CD4-positive, alpha-beta T cell treated with Interleukin-2 at 100 ng/mL for 4 hours (primary cell): ENCODE data around the gene SPATA9.
"Not testable (repeated sequence)": the region's sequence is repeated elsewhere in the genome, so short reads cannot be mapped to it uniquely, and the experiment has no call there.

ENCODE experiments used
- DNase-seq: peaks from one replicate; pipeline ENCODE4 v3.0.0-alpha.2; 2020; ENCODE audit warnings: low spot score

SPATA9 gene

GRCh38 chr5:95644351-95645042 lies 38.3 kb downstream of the SPATA9 start:
- peak; percentile 73 for DNase-seq

DNA sequence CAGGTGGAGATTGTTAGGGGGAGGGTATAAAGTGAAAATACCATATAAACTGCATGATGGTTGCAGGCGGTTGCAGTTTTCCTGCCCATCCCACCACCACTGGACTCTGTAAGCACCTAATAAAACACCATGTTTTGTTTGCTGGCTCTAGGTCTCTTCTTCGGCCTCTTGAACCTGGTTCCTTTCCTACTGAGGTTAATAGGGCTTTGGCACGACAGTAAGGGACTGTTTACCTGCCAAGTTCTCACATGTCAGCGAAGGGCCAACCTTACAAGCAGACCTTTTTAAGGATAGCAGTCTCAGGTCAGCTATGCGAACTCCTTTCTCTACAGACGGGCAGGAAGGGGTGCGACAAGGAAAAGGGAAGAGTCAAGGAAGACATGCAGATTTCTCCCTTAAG lies 39.6 kb downstream of the SPATA9 start:
- no peak for DNase-seq

DNA sequence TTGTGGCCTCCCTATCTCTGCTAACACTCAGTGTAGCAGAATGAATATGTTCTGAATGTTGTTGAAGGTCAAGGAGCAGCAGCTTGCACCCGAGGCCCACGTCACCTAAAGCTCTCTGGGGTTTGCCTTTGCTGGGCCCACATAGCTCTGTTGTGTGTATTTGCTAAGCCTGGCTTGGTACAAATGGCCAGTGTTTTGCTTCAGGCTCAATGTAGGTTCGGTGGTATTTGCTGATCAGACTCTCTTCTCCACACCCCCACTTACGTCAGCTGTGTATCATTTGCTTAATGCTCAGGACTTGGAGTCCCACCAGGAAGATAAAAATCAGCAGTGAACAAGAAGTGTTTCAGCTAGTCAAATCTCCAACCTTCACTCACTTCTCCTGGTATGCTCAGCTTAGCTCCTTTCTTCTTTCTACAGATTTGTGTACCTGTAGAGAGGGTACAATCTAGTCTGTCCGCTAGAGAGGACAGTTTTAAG lies 41.0 kb downstream of the SPATA9 start:
- DNase-seq: no peak

DNA sequence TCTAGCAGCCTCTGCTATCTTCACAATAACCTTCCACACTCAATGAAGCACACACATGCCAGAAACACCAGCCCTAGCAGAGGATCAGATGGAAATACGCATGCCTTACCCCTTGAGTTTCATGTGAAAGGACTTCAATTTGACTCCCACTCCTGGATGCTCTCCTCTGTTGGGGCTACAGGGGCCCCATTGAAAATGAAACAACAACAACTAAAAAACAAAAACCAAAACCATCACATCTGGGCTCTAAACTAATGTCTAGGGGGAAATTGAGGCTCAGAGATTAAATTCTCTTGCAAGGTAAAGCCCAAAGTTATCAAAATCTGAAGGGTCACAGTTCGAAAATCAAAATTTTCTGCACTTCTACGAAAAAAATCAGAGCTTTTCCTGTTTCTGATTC lies 44.2 kb downstream of the SPATA9 start:
- DNase-seq: no peak

GRCh38 chr5:95634081-95634480 lies 48.7 kb downstream of the SPATA9 start:
- DNase-seq: no peak

DNA sequence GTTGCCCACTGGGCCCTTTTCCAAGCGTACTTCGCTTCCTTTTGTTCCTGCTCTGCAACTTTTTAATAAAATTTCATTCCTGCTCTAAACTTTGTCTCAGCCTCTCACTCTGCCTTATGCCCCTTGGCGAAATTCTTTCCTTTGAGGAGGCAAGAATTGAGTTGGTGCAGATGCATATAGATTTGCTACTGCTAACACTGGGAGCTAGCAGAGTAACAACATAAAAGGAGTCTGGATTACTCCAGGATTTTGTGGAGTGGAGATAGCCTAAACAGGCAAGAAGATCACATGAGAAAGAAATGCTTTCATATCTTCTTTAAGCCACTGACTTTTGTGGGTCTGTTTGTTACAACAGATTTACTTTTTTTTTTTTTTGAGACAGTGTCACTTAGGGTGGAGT lies 49.1 kb downstream of the SPATA9 start:
- DNase-seq: no peak

- DNase-seq: not testable (repeated sequence)
Measured at GRCh38 chr5:95632942-95633341, 49.8 kb downstream of the SPATA9 start.

DNA sequence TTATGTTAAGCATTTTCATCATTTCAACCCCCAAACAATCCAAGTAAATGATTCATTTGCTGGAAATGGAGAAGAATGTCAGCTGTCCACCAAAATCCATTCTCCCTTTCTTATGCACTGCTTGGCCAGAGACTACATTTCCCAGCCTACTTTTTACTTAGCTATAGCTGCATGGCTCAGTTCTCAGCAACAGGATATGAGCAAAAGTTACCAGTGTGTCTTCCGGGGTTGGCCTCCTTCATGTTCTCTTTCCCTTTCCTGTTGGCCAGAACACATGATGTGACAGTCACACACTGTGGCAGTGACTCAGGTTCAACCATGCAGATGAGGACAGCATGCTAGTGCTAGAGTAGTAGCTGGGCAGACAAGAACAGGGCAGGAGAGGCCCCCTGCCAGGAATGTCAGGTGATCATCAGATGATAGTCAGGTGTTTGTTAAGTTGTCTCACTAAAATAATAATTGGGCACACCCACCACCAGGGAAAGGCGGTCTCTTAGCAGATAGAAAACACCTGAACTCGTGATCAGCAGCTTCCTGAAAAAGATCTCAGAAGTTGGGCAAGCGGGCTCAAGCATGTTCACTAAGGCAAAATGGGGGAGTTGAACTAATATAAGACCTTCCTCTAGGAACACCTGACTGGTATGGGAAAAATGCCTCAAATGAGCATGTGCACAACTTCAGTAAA lies 50.7 kb downstream of the SPATA9 start:
- peak; percentile 85 for DNase-seq

DNA sequence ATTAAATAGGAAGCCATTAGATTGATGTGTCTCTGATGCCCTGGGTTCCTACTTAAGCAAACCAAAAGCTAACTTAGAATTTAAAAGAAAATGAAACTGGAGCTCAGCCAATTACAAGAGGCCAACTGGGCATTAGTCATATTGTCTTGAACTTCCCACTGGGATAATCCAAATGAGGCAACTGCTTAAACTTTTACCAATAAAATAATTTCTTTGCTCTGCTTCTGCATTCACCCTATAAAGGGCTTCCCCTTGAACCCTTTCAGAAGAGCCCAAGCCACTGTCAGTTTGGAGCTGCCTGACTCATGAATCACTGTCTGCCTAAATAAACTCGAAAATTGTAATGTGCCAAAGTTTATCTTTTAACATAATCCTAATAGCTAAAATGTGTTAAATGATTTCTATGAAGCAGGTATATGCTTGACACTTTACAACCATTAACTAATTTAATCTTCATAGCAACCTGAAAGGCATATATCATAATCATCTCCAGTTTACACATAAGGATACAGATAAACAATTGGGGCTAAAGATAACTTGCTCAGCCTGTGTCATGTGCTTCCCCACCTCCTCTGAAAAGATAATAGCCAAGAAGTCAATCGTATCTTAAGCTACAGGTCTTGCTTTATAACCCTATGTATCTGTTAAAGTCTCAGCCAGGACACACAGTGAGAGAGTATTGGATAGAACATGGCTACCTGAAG lies 51.4 kb downstream of the SPATA9 start:
- DNase-seq: no peak

GRCh38 chr5:95630394-95630917 lies 52.3 kb downstream of the SPATA9 start:
- DNase-seq: no peak

DNA sequence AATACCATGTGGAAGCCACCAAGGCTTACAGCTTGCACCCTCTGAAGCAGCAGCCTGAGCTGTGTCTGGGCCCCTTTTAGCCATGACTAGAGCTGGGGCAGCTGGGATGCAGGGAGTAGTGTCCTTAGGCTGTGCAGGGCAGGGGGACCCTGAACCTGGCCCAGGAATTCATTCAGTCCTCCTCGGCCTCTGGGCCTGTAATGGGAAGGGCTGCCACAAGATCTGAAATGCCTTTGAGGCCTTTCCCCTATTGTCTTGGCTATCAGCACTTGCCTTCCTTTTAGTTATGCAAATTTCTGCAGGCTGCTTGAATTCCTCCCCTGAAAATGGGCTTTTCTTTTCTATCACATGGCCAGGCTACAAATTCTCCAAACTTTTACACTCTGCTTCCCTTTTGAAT lies 53.9 kb downstream of the SPATA9 start:
- DNase-seq: no peak

DNA sequence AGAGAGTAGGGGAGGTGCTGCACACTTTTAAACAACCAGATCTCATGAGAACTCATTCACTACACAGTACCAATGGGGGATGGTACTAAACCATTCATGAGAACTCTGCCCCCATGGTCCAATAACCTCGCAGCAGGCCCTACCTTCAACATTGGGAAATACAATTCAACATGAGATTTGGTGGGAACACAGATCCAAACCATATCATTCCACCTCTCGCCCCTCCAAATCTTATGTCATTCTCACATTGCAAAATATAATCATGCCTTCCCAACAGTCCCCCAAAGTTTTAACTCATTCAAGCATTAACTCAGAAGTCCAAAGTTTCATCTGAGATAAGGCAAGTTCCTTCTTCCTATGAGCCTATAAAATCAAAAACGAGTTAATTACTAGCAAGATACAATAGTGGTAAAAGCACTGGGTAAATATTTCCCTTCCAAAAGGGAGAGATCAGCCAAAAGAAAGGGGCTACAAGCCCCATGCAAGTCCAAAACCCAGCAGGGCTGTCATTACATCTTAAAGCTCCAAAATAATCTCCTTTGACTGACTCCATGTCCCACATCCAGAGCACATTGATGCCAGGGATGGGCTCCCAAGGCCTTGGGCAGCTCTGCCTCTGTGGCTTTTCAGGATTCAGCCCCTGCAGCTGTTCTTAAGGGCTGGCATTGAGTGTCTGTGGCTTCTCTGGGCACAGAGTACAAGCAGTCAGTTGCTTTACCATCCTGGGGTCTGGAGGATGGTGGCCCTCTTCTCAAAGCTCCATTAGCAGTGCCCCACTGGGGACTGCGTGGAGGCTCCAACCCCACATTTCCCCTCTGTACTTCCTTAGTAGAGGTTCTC lies 54.6 kb downstream of the SPATA9 start:
- DNase-seq: no peak

- DNase-seq: no peak
Measured at GRCh38 chr5:95626701-95627100, 56.1 kb downstream of the SPATA9 start.

DNA sequence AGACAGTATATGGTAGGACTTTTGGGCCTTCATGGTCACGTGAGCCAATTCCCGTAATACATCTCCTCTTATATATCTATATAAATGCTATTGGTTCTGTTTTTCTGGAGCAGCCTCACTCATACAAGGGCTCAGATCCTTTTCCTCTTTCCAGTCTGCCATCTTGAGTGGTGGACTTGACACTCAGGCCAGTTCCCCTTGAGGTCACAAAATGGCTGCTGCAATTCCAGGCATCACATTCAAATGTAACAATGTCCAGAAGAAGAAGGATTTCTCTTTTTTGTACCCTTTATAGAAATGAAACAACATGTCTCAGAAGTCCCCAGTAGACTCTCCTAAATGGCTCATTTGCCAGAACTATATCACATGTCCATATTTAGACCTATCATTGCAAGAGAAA lies 58.4 kb downstream of the SPATA9 start:
- no peak for DNase-seq

DNA sequence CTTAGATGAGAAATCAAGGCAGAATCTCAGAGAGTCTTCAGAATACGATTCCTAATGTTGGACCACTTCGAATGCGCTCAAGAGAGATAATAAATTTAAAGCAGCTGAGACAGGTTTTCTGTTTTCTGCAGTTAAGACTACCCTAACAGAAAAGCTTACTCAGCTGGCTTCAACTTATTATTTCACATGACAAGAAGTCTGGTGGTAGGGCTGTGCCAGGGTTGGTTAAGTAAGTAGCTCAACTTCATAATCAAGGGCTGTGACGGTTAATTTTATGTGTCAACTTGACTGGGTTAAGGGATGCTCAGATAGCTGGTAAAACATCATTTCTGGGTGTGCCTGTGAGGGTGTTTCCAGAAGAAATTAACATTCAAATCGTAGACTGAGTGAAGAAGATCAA lies 59.1 kb downstream of the SPATA9 start:
- no peak for DNase-seq

DNA sequence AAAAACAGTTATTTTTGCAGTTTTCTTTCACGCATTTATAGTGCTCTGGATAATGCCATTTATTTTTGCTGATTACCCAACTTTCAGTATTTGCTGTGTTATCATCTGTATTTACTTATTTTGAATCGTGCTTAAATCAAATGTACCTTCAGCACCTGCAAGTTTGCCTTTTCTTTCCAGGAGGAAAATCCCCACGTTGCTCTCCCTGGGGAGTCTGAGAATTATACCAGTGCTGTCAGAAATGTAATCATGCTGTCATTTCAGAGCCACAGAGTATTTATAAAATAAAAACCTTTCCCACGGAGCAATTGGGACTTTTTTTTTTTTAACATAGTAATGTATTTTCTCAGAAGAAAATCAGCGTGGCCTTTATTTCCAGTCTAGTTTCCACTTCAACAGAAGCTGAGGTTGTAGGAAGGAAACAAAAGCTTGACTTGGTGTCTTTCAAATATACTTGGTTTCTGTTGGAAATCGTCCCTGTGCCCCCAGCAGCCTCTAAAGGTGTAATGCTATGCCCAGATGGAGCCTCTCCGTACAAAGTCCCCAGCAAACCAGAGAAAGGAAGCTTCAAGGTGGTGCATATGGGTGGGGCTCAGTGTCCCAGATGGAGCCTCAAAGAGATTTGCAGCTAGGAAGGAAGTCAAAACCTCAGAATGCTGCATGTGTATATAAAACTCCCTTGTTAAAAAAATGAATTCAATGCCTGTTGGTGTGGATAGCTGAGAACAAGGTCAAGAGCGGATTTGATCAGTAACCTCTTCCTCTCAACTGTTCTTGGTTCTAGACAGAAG lies 60.8 kb downstream of the SPATA9 start:
- DNase-seq: peak; percentile 41

DNA sequence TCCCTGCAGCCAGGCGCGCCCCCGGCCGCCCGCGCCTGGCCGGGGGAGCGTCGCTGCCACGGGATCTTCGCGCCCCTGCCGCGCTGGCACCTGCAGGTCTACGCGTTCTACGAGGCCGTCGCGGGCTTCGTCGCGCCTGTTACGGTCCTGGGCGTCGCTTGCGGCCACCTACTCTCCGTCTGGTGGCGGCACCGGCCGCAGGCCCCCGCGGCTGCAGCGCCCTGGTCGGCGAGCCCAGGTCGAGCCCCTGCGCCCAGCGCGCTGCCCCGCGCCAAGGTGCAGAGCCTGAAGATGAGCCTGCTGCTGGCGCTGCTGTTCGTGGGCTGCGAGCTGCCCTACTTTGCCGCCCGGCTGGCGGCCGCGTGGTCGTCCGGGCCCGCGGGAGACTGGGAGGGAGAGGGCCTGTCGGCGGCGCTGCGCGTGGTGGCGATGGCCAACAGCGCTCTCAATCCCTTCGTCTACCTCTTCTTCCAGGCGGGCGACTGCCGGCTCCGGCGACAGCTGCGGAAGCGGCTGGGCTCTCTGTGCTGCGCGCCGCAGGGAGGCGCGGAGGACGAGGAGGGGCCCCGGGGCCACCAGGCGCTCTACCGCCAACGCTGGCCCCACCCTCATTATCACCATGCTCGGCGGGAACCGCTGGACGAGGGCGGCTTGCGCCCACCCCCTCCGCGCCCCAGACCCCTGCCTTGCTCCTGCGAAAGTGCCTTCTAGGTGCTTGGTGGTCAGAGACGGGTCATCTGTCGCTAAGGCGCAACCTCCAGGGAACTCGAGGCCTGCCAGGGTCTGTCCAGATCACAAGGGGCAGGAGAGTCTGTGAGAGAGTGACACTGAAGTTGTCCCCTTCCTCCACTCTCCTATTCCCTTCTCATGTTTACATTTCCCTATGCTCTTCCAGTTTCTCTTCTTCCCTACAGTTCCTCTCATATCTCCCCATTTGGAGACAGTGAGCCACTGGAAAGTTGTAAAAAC lies 61.6 kb downstream of the SPATA9 start:
- peak; percentile 32 for DNase-seq

- peak; percentile 56 for DNase-seq
Measured at GRCh38 chr5:95620030-95620869, 62.5 kb downstream of the SPATA9 start, which contains the start of gene GPR150. Gene GPR150, plus strand, starts transcription at chr5:95620087. Its CDS starts 189 bp downstream, at chr5:95620276.

- no peak for DNase-seq
Measured at GRCh38 chr5:95619514-95620029, 63.2 kb downstream of the SPATA9 start.
